Endothelial cell of umbilical vein (primary cell): ENCODE results near the gene MIXL1.

Experiments used
- EZH2 ChIP-seq: IDR thresholded peaks from 2 replicates; pipeline ENCODE4 v1.6.1; 2012; ENCODE audit warnings: borderline replicate concordance, low read depth, mild to moderate bottlenecking, moderate library complexity, low read length, inconsistent platforms; ENCODE audit not compliant: severe bottlenecking
- FOS ChIP-seq: IDR thresholded peaks from 2 replicates; pipeline ENCODE4 v1.6.1; 2011; ENCODE audit warnings: mild to moderate bottlenecking, low read length, moderate library complexity, borderline replicate concordance; ENCODE audit not compliant: insufficient read depth
- GATA2 ChIP-seq: IDR thresholded peaks from 2 replicates; pipeline ENCODE4 v1.7.0; 2011; ENCODE audit warnings: low read depth, mild to moderate bottlenecking, moderate library complexity, mixed read lengths, low read length; ENCODE audit not compliant: insufficient read length, insufficient read depth
- JUN ChIP-seq: IDR thresholded peaks from 2 replicates; pipeline ENCODE4 v1.6.1; 2011; ENCODE audit warnings: borderline replicate concordance, low read depth; ENCODE audit not compliant: insufficient read length, insufficient read depth
- MYC ChIP-seq: IDR thresholded peaks from one replicate; pipeline ENCODE4 v1.6.1; 2011; ENCODE audit warnings: mild to moderate bottlenecking, low read depth, low read length
- POLR2A ChIP-seq: IDR thresholded peaks from 2 replicates; pipeline ENCODE4 v1.6.1; 2012; ENCODE audit warnings: low read depth, mild to moderate bottlenecking, control low read depth, low read length
- POLR2AphosphoS5 ChIP-seq: IDR thresholded peaks from 2 replicates; pipeline ENCODE4 v1.6.1; 2012; ENCODE audit warnings: low read depth, mild to moderate bottlenecking, control low read depth, low read length, moderate library complexity; ENCODE audit not compliant: insufficient read depth
- TF ChIP-seq, protein P1 (sequence below), 2 donors: IDR thresholded peaks; 1 replicate in 1 of 2; 2 replicates in 1 of 2; pipeline ENCODE4 v1.5.1; 2011; ENCODE audit warnings: low read length in 2 of 2, mild to moderate bottlenecking in 2 of 2, moderate library complexity in 2 of 2, control low read depth in 1 of 2, inconsistent platforms in 1 of 2, low read depth in 1 of 2; ENCODE audit not compliant: insufficient read depth in 1 of 2; ENCODE audit errors: extremely low read depth in 1 of 2
- TF ChIP-seq, protein P2 (sequence below): IDR thresholded peaks from 2 replicates; pipeline ENCODE4 v1.6.1; 2011; ENCODE audit not compliant: insufficient read depth, insufficient read length

DNA sequence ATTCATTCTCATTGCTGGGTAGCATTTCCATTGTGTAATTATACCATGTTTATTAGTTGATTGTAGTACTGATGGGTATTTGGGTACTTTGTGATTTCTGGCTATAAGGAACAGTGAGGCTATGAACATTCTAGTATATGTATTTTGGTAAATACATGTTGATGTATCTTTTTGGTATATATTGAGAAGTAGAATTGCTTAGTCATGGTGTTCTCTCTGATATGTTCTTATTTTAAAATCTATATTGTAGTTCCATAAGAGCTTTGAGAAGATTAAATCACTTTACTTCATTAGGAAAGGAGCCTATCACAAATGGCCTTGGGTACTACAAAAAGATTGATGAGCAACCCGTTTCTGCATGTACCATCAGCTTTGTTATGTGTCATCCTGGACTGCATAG lies 13.4 kb downstream of the MIXL1 start:
- TF ChIP-seq POLR2AphosphoS5 (no peak), POLR2A (no peak), EZH2 (no peak), MYC (no peak), JUN (no peak), GATA2 (no peak), FOS (no peak)
- TF ChIP-seq, protein P1, sequence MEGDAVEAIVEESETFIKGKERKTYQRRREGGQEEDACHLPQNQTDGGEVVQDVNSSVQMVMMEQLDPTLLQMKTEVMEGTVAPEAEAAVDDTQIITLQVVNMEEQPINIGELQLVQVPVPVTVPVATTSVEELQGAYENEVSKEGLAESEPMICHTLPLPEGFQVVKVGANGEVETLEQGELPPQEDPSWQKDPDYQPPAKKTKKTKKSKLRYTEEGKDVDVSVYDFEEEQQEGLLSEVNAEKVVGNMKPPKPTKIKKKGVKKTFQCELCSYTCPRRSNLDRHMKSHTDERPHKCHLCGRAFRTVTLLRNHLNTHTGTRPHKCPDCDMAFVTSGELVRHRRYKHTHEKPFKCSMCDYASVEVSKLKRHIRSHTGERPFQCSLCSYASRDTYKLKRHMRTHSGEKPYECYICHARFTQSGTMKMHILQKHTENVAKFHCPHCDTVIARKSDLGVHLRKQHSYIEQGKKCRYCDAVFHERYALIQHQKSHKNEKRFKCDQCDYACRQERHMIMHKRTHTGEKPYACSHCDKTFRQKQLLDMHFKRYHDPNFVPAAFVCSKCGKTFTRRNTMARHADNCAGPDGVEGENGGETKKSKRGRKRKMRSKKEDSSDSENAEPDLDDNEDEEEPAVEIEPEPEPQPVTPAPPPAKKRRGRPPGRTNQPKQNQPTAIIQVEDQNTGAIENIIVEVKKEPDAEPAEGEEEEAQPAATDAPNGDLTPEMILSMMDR (IDR thresholded peaks at IDR 0.05; ENCODE audit: extremely low read depth in 1 of 2, insufficient read depth in 1 of 2, low read depth in 1 of 2, low read length in 2 of 2): no peak
- TF ChIP-seq, protein P2, sequence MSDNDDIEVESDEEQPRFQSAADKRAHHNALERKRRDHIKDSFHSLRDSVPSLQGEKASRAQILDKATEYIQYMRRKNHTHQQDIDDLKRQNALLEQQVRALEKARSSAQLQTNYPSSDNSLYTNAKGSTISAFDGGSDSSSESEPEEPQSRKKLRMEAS: no peak
